Left lung (tissue), 10 donors: ENCODE data around the gene NRBF2. TPM values are rescaled to one million over a fixed set of nuclear protein-coding genes. Genes with fewer than 3 reads are reported as not detected.
A peak's percentile ranks its signal among the peaks of the same experiment; 100 is the strongest.

Source experiments
- ATAC-seq: fragments of 200-7000 bp; cut with Tn5 transposase; one replicate; pipeline ENCODE4 v1.9.1; 2020; ENCODE audit warnings: moderate library complexity
- DNase-seq, 4 donors: peaks; one replicate each; pipeline ENCODE4 v3.0.0-alpha.2; 2013 to 2020
- H3K27ac ChIP-seq, 2 donors: fragments of 200-600 bp; sonication (generic) in 1 of 2; one replicate each; pipeline versions ENCODE4 v1.5.0 to v1.8.0; 2020 to 2021
- H3K27me3 ChIP-seq, 2 donors: fragments of 200-600 bp; sonication (generic) in 1 of 2; one replicate each; pipeline versions ENCODE4 v1.5.0 to v1.8.0; 2020 to 2021
- H3K36me3 ChIP-seq, 2 donors: fragments of 200-600 bp; sonication (generic) in 1 of 2; one replicate each; pipeline versions ENCODE4 v1.5.0 to v1.8.0; 2020 to 2021
- H3K4me1 ChIP-seq, 2 donors: fragments of 200-600 bp; one replicate each; pipeline ENCODE4 v1.8.0; 2021
- H3K4me3 ChIP-seq, 2 donors: fragments of 200-600 bp; sonication (generic) in 1 of 2; one replicate each; pipeline versions ENCODE4 v1.5.0 to v1.8.0; 2020 to 2021; ENCODE audit warnings: mild to moderate bottlenecking in 1 of 2
- H3K9me3 ChIP-seq, 2 donors: fragments of 200-600 bp; sonication (generic) in 1 of 2; one replicate each; pipeline versions ENCODE4 v1.5.0 to v1.8.0; 2020 to 2021
- intact Hi-C, 2 donors: fragments of 100-400 bp; cut with DNase I; formaldehyde crosslinking; loops; one replicate each; pipeline versions ENCODE4 v1.11.2 to v1.14.2; 2022
- polyA plus RNA-seq, 6 donors: library from polyadenylated mRNA; unstranded; fragments of 120-200 nt; gene quantifications; one replicate each; pipeline ENCODE4 v1.2.1, GENCODE V29; 2013; ENCODE audit not compliant: insufficient read length in 6 of 6
- total RNA-seq, 2 donors: library from RNA; stranded (reverse); fragmentation: NEBNext Ultra II Directional; extraction: Animal tissue kit (Norgen Biotek cat#: 25700); gene quantifications; one replicate each; pipeline ENCODE4 v1.2.1, GENCODE V29; 2021
- TF ChIP-seq, protein P1 (sequence below), 2 donors: fragments of 200-600 bp; sonication (generic) in 1 of 2; IDR thresholded peaks; one replicate each; pipeline versions ENCODE4 v1.5.0 to v1.8.0; 2021; ENCODE audit warnings: antibody characterized with exemption in 2 of 2
- donor health status: DM: no; HTN: yes; CAD: no.
- donor health status: DM: no; HTN: no; CAD: no.

Gene NRBF2
- total and polyA plus RNA-seq, 8 donors = 19.0 to 24.1 (median 22.0) TPM

DNA sequence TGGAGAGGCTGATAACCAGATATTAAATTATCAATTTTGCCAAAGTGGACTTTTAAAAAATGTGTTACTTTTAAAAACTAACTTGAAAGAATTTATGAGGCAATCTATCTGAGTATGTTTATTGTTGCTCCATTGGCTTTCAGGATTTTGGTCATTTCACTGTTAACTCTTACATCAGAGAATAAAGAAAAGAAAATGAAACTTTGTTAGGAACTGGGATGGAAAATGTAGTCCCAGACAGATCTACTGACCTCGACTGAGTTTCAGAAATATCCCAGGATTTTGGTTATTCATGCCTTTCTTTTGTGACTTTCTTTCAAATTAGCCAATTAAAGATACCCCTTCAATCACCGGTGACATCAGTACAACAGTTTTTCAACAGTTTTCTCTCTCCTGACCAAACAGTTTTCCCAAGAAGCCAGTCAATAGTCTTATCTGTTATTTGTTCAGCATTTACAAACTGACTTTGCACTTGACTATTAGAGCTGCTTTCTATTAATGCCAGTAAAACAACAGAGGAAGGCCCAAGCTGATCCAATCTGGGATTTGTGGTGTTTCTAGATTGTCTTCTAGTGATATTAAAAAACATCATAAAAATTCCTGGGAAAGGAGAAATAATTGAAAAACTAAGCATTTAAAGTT is 35.8 kb downstream of the NRBF2 start:
- Histone ChIP-seq H3K9me3 (no peaks in the 10 kb centered on the region), H3K36me3 (peaks cover 0 to 75% of the 10 kb centered on the region in 2 donors), H3K27me3 (no peaks in the 10 kb centered on the region), H3K27ac (peak overlapping the region in 1 of 2 donors; percentile 9), H3K4me1 (peaks cover 0 to 19% of the 10 kb centered on the region in 2 donors), H3K4me3 (no peak overlapping the region)
- intact Hi-C loops = loop anchor here in 1 of 2 donors (5.0 kb wide), 1 partner anchor 543 kb away; no protein-coding TSS in a partner anchor
- ATAC-seq (no peak), DNase-seq (no peak)
- TF ChIP-seq, protein P1, sequence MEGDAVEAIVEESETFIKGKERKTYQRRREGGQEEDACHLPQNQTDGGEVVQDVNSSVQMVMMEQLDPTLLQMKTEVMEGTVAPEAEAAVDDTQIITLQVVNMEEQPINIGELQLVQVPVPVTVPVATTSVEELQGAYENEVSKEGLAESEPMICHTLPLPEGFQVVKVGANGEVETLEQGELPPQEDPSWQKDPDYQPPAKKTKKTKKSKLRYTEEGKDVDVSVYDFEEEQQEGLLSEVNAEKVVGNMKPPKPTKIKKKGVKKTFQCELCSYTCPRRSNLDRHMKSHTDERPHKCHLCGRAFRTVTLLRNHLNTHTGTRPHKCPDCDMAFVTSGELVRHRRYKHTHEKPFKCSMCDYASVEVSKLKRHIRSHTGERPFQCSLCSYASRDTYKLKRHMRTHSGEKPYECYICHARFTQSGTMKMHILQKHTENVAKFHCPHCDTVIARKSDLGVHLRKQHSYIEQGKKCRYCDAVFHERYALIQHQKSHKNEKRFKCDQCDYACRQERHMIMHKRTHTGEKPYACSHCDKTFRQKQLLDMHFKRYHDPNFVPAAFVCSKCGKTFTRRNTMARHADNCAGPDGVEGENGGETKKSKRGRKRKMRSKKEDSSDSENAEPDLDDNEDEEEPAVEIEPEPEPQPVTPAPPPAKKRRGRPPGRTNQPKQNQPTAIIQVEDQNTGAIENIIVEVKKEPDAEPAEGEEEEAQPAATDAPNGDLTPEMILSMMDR (IDR thresholded peaks at IDR 0.05) = no peak

DNA sequence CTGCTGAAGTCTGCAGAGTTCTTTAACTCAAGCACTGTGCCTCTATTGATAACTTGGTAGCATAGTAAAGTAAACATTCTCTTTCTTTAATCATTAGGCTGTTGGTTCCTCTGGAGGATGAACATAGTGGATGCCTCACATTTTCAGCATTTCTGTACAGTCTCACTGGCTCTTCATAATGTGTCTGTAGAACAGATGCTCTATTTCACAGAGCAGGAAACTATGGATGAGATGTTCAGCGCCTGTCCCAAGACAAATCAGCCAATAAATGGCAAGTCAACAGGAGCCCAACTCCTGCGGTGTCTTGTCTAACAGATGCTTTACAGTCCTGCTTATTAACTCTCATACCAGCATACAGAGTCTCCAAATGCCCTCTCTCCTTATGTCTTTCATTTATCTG is 36.5 kb downstream of the NRBF2 start:
- Histone ChIP-seq H3K27ac (peak overlapping the region in 1 of 2 donors; percentile 10), H3K4me3 (no peak overlapping the region), H3K36me3 (peaks cover 0 to 73% of the 10 kb centered on the region in 2 donors), H3K9me3 (no peaks in the 10 kb centered on the region), H3K4me1 (peaks cover 0 to 19% of the 10 kb centered on the region in 2 donors), H3K27me3 (no peaks in the 10 kb centered on the region)
- intact Hi-C loops = loop anchor here in 1 of 2 donors (5.0 kb wide), 1 partner anchor 543 kb away; no protein-coding TSS in a partner anchor
- ATAC-seq = no peak
- TF ChIP-seq, protein P1 (IDR thresholded peaks at IDR 0.05) = no peak
- no peak for DNase-seq

DNA sequence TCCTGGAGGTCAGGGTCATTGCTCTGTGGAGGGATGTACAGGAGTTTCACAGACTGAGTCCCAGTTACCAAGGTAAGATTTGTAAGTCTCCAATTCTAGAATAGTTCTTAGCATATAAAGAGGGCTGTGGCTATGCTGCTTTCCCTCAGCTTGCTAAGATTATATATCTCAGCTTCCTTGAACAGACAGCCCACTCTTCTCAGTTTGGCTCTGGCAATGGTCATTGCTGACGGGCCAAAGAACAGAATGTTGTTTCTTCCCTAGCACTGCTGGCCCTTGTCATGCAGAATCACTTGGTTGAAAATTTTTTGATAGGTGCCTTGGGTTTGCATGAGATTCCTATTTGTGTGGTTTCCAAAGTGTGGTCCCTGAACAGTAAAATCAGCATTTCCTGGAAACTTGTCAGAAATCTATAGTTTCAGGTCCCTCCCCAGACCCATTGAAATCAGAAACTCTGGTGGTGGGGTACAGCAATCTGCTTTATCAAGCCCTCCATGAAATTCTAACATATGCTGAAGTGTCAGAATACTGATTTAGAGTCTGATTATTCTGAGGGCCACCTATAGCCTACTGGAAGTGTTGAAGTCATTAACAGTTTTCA is 38.2 kb downstream of the NRBF2 start:
- DNase-seq (peak in 1 of 4 donors; percentile 26), ATAC-seq (no peak)
- peaks cover 0 to 77% of the 10 kb centered on the region in 2 donors for H3K36me3 ChIP-seq
- no peaks in the 10 kb centered on the region for H3K9me3 ChIP-seq
- H3K27me3 ChIP-seq = no peaks in the 10 kb centered on the region
- intact Hi-C loops = no loop called here
- H3K4me3 ChIP-seq = no peak overlapping the region
- TF ChIP-seq, protein P1 (IDR thresholded peaks at IDR 0.05) = no peak
- H3K27ac ChIP-seq = no peak overlapping the region
- H3K4me1 ChIP-seq = peaks cover 0 to 19% of the 10 kb centered on the region in 2 donors

DNA sequence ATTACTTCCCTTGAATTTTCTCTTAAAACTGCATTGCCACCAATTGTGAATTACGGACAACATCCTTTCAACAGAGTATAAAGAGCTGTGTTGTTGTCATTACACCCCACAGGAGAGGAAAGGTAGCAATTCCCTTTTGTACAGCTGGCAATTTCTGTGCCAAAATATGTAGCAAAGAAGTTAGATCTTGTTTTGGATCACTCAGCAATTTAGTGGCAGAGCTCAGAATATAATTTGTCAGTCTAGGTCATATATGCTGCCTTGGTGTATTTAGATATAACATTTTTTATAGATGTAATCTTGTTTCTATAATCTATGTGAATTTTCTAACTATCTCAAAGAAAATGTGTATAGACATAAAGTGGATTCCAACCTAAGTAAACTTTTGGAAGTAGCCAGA is 38.8 kb downstream of the NRBF2 start:
- Histone ChIP-seq H3K36me3 (peaks cover 0 to 79% of the 10 kb centered on the region in 2 donors), H3K27me3 (no peaks in the 10 kb centered on the region), H3K4me1 (peaks cover 0 to 19% of the 10 kb centered on the region in 2 donors), H3K9me3 (no peaks in the 10 kb centered on the region), H3K27ac (no peak overlapping the region), H3K4me3 (no peak overlapping the region)
- TF ChIP-seq, protein P1 (IDR thresholded peaks at IDR 0.05) = no peak
- ATAC-seq (no peak), DNase-seq (no peak)
- intact Hi-C loops = no loop called here

DNA sequence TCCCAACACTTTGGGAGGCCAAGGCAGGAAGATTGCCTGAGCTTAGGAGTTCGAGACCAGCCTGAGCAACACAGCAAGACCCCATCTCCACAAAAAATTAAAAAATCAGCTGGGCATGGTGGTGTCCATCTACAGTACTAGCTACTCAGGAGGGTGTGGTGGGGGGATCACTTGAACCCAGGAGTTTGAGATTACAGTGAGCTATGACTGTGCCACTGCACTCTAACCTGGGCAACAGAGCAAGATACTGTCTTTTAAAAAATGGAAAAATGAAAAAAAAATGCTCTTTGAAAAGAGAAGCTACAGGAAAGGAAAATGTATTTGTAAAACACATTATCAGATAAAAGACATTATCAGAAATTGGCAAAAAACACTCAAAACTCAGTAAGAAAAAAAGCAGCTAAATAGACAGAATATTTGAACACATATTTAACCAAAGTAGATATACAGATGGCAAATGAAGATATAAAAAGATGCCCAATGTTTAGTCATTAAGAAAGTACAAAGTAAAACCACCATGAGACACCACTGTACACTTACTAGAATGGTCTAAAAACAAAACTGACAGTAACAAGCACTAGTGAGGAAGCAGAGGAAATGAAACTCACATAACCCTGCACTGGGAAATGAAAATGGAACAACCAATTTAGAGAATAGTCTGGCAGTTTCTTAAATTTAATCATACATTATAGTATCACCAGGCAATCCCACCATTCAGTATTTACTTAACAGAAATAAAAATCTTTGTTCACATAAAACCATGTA is 40.5 kb downstream of the NRBF2 start:
- intact Hi-C loops = no loop called here
- Histone ChIP-seq H3K4me3 (no peak overlapping the region), H3K9me3 (no peaks in the 10 kb centered on the region), H3K27ac (peak overlapping the region in 1 of 2 donors; percentile 31), H3K27me3 (no peaks in the 10 kb centered on the region), H3K36me3 (peaks cover 0 to 80% of the 10 kb centered on the region in 2 donors), H3K4me1 (peaks cover 0 to 19% of the 10 kb centered on the region in 2 donors)
- no peak for DNase-seq
- ATAC-seq = peak; percentile 43
- TF ChIP-seq, protein P1 (IDR thresholded peaks at IDR 0.05) = no peak
